GM23338 (cell line): ENCODE measurements around the gene PSMA5.

Experiments used
- CREB1 ChIP-seq: fragments of 250-450 bp; sonication (Bioruptor Pico); IDR thresholded peaks from 2 replicates; pipeline ENCODE4 v1.5.0; 2020; ENCODE audit warnings: low read depth, mild to moderate bottlenecking, moderate library complexity
- CTCF ChIP-seq, 2 experiments: fragments of 200-600 bp in 1 of 2; sonication (generic) in 1 of 2; conservative IDR thresholded peaks; 2 replicates each; pipeline versions ENCODE4 v1.5.1 to v1.6.1; 2016 to 2017; ENCODE audit warnings: antibody characterized with exemption in 2 of 2, low read depth in 2 of 2, mild to moderate bottlenecking in 2 of 2, moderate library complexity in 1 of 2
- ETS1 ChIP-seq: IDR thresholded peaks from 2 replicates; pipeline ENCODE4 v1.6.1; 2016; ENCODE audit warnings: antibody characterized with exemption
- EZH2phosphoT487 ChIP-seq: fragments of 200-600 bp; sonication (generic); IDR thresholded peaks from one replicate; pipeline ENCODE4 v1.8.1; 2018; ENCODE audit warnings: antibody characterized with exemption; ENCODE audit not compliant: unreplicated experiment
- JUNB ChIP-seq: IDR thresholded peaks from one replicate; pipeline ENCODE4 v1.6.1; 2016; ENCODE audit warnings: antibody characterized with exemption; ENCODE audit not compliant: unreplicated experiment
- POLR2AphosphoS5 ChIP-seq: IDR thresholded peaks from 2 replicates; pipeline ENCODE4 v1.6.1; 2016; ENCODE audit warnings: antibody characterized with exemption, low read depth
- REST ChIP-seq: IDR thresholded peaks from one replicate; pipeline ENCODE4 v1.6.1; 2018; ENCODE audit warnings: antibody characterized with exemption; ENCODE audit not compliant: unreplicated experiment

- TF ChIP-seq ETS1 (no peak), EZH2phosphoT487 (no peak), CTCF (conservative IDR thresholded peaks at IDR 0.05; ENCODE audit: low read depth in 2 of 2) (no peak), POLR2AphosphoS5 (no peak), REST (no peak), JUNB (no peak), CREB1 (no peak)
Measured at GRCh38 chr1:109389638-109390341, 36.5 kb downstream of the PSMA5 start.
